ENCODE data around the gene NSUN6.
A peak's percentile ranks its signal among the peaks of the same experiment; 100 is the strongest.

Gene NSUN6

DNA sequence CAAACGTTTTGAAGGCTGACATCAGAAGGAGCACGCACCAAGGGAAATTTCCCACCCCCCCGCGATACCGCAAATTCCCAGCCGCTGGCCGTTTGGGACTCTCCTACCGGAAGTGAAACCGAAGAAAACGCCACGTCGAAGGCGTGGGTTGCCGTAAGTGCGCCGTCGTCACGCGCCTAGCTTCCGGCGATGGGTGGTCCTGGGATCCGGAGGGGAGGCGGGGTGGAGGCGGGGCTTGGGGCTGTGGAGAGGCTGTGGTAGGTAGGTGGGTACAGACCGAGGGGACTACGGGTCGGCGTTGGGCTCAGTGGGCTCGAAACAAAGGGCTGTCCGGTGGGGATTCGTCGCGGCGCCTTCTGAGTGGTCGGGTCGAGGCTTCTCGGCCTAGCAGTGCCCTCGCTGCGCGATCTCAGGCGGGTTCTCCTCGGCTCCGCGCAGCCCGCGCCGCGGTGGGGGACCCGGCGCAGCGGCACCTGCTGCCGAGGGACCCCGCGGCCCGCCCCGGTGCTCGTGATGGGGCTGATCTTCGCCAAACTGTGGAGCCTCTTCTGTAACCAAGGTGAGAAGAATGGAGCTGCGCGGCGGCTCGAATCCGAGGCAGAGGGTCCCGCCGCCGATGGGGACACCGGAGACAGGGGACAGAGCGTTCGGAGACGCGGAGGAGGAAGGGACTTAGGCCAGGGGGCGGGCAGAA lies 7.9 kb upstream of the NSUN6 start, which contains the start of gene ARL5B:
Gene ARL5B, plus strand, starts transcription at position 307 of the 694 bp plus-strand sequence. Its CDS starts 207 bp downstream, at position 514.
- DNase-seq (ENCODE audit: low spot score) = peak; percentile 95
- no peak for TF ChIP-seq CTCF (IDR thresholded peaks at IDR 0.05; ENCODE audit: extremely low read depth, missing control alignments)

GRCh38 chr10:18658271-18659124 lies 7.1 kb upstream of the NSUN6 start:
- no peak for TF ChIP-seq CTCF (IDR thresholded peaks at IDR 0.05; ENCODE audit: extremely low read depth, missing control alignments)
- DNase-seq (ENCODE audit: low spot score) = peak; percentile 16

DNA sequence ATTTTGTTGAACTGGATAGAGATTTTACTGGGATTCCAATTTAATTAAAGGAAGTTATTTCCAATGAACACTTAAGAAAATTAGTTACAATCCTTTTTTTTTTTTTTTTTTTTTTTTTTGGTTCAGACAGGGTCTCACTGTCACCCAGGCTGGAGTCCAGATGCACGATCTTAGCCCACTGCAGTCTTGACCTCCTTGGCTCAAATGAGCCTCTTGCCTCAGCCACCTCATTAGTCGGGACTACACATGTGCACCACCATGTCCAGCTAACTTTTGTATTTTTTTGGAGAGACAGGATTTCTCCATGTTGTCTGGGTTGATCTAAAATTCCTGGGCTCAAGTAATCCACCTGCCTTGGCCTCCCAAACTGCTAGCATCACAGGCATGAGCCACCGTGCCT lies 5.3 kb upstream of the NSUN6 start:
- no peak for TF ChIP-seq CTCF (IDR thresholded peaks at IDR 0.05; ENCODE audit: extremely low read depth, missing control alignments)
- no peak for DNase-seq (ENCODE audit: low spot score)

DNA sequence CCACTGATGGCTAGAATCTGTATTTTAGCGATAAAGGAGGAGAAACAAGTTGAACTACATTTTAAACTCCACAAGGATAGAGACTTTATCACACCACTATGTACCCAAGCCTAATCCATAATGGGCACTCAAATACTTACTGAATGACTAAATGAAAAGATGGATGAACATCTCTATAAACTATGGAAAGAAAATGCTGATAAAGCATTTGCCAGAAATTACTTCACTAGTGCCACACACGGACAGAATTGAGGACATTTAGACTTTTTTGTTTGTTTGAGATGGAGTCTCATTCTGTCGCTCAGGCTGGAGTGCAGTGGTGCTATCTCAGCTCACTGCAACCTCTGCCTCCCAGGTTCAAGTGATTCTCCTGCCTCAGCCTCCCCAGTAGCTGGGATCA lies 1.7 kb upstream of the NSUN6 start:
- no peak for TF ChIP-seq CTCF (IDR thresholded peaks at IDR 0.05; ENCODE audit: extremely low read depth, missing control alignments)
- DNase-seq (ENCODE audit: low spot score) = no peak

DNA sequence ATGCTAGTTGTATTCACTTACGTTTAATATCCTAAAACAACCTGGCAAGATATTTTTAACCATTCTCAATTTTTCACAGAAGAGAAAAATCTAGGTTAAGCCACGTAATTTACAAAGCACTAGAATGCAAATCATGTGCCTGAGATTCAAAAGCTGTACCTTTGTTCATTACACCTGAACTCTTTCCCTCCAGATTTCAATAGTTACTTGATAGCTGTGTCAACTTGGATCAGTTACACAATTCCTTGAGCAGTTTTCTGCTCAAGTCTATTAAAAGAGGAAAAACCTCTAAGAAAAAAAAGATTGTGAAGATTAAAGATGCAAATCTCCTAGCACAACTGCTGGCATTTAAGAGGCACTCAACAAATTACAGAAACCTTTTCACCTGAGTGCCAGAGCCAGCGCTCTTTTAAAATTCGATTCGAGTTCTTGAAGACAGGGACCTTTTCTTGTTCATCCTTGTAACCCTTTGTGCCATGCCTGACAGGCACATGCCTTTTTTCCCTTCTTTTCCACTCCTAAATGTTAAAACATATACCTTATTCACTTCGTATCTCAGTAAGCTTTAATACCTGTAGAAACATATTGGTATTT lies 886 bp downstream of the NSUN6 start:
- no peak for DNase-seq (ENCODE audit: low spot score)
- no peak for TF ChIP-seq CTCF (IDR thresholded peaks at IDR 0.05; ENCODE audit: extremely low read depth, missing control alignments)

- no peak for TF ChIP-seq CTCF (IDR thresholded peaks at IDR 0.05; ENCODE audit: extremely low read depth, missing control alignments)
- DNase-seq (ENCODE audit: low spot score) = no peak
Measured at GRCh38 chr10:18649364-18649959, 1.9 kb downstream of the NSUN6 start.

Measured in GM20000 (cell line).